Measurements from ENCODE around the gene ZNF200.

DNA sequence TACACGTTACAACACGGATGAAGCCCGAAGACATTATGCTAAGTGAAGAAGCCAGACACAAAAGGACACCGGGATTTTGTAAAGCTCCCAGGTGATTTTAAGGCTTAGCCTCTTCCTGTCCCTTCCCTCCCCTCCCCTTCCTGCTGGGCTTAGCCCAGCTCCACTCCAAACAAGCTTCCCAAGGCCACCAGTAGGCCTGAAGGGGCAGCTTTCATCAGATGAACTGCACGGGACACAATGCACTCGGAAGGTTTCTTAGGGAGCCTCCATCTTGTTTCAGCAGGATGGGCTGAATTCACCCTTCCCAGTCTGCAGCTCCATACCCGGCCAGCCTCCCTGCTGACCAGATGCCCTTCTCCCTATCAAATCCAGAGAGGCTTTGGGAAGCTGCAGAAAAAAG is 11.0 kb upstream of the ZNF200 start:
- TF ChIP-seq POLR2A (IDR thresholded peaks at IDR 0.05) = no peak
- TF ChIP-seq, protein P1, sequence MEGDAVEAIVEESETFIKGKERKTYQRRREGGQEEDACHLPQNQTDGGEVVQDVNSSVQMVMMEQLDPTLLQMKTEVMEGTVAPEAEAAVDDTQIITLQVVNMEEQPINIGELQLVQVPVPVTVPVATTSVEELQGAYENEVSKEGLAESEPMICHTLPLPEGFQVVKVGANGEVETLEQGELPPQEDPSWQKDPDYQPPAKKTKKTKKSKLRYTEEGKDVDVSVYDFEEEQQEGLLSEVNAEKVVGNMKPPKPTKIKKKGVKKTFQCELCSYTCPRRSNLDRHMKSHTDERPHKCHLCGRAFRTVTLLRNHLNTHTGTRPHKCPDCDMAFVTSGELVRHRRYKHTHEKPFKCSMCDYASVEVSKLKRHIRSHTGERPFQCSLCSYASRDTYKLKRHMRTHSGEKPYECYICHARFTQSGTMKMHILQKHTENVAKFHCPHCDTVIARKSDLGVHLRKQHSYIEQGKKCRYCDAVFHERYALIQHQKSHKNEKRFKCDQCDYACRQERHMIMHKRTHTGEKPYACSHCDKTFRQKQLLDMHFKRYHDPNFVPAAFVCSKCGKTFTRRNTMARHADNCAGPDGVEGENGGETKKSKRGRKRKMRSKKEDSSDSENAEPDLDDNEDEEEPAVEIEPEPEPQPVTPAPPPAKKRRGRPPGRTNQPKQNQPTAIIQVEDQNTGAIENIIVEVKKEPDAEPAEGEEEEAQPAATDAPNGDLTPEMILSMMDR (IDR thresholded peaks at IDR 0.05) = no peak

Data from lower leg skin (tissue), 3 donors.